GM21447 (cell line): ENCODE results near the gene EXOSC1.
"Not testable (repeated sequence)": the region's sequence is repeated elsewhere in the genome, so short reads cannot be mapped to it uniquely, and the experiment has no call there.

Experiments
- ATAC-seq: cut with Tn5 transposase; IDR thresholded peaks from one replicate; pipeline ENCODE4 v1.9.1; 2021; ENCODE audit not compliant: unreplicated experiment

EXOSC1 gene

DNA sequence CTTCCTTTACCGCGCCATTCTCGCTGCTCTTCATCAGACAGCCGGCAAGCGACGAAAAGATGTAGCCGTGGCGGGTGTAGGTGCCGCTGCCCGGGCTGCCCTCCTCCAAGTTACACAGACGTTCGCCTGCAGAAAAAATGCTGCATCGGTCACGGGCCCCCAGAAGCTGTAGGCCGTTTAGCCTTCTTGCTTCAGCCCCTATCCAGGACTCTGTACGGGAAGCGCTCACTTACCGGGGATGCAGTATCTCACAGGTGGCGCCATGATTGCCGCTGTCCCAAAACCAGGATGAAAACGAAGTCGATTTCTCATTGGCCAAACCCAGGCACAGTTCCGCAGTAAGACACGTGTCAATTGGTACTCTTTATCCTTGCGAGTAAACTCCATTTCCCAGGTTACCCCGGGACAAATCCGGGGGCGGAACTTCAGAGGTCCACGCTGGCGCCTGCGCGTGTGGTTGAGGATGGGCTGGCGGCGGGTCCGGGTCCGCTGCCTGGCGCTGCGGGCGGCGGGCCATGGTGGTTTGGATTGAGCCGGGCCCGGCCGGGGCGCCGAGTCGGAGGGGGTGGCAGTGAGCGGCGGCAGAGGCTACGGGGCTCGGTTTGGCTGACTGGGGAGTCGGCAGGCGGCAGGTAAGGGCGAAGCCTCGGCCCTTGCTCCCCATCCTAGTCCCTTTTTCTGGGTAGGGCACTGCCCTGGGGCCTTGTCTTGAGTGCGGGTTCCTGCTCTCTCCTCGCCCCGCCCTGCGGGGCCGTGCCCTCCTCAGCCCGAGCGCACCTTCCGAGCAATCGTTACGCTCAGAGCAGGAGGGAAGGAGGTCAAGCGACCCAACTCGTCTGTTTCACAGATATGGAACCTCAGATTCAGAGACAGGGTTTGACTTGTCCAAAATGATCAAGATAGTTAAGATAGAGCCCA is at the start of gene EXOSC1, which contains the start of gene ZDHHC16:
TSS of gene EXOSC1 (minus strand) at position 285 of the 918 bp plus-strand sequence. CDS start at position 264, 21 bp downstream.
TSS of gene ZDHHC16 (plus strand) at position 454 of the 918 bp plus-strand sequence. CDS start 5,501 bp downstream, outside the sequence.
- ATAC-seq, result peak; percentile 97

- no peak for ATAC-seq
Measured at GRCh38 chr10:97494863-97495506, 49.2 kb upstream of the EXOSC1 start.

DNA sequence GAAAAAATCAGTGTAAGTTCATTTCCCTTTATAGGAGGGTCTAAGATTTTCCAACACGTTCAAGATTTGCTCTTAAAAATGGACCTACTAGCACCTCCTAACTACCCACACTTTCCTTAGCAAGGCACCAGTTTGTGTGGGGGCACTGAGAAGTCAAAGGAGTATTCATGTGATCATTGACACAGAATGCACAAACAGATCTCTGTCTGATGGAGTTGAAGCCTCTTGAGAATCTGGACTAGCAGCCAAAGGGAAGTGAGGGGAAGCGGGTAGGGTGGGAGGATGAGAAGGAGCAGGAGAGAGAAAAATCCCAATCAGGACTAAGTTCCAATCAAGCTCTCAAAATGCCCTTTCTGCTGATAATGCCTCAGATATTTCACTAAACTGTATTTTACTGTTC is 48.3 kb upstream of the EXOSC1 start:
- ATAC-seq, result no peak

GRCh38 chr10:97490592-97490991 is 44.8 kb upstream of the EXOSC1 start:
- ATAC-seq, result no peak

DNA sequence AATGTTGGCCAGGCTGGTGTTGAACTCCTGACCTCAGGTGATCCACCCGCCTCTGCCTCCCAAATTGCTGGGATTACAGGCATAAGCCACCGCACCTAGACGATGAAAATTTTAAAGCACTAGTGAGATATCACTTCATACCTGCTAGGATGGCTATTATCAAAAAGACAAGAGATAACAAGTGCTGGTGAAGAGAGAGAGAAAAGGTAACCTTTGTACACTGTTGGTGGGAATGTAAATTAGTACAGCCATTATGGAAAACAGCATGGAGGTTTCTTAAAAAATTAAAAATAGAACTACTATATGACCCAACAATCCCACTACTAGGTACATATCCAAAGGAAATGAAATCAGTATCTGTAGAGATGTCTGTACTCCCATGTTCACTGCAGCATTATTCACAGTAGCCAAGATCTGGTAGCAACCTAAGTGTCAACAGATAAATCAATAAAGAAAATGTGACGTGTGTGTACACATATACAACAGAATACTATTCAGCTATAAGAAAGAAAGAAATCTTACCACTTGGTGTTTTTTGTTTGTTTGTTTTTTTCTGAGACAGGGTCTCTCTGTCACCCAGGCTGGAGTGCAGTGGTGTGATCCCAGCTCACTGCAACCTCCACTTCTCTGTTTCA is 40.0 kb upstream of the EXOSC1 start:
- ATAC-seq, result no peak

DNA sequence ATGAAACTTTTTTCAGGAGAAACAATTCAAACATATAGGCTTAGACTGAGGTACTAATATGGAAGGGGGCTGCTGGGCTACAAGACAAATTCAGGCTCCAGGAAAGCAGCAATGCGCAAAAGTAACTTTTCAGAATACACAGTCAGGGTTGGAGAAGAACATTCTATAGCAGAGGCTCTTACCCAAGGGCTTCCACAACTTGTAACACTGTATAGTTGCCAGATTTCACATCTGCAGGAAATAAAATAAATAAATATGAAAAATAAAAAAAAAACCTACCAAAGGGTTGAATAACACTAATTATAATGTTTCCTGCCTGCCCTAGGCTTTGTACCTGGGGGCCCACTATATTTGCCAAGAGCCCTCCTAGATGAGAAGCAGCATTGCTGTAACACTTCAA is 38.1 kb upstream of the EXOSC1 start:
- ATAC-seq, result no peak

- ATAC-seq, result no peak
Measured at GRCh38 chr10:97483506-97483905, 37.7 kb upstream of the EXOSC1 start.

- ATAC-seq, result no peak
Measured at GRCh38 chr10:97482381-97482780, 36.6 kb upstream of the EXOSC1 start.

GRCh38 chr10:97481071-97481470 is 35.3 kb upstream of the EXOSC1 start:
- ATAC-seq, result no peak

- ATAC-seq, result no peak
Measured at GRCh38 chr10:97479939-97480338, 34.1 kb upstream of the EXOSC1 start.

DNA sequence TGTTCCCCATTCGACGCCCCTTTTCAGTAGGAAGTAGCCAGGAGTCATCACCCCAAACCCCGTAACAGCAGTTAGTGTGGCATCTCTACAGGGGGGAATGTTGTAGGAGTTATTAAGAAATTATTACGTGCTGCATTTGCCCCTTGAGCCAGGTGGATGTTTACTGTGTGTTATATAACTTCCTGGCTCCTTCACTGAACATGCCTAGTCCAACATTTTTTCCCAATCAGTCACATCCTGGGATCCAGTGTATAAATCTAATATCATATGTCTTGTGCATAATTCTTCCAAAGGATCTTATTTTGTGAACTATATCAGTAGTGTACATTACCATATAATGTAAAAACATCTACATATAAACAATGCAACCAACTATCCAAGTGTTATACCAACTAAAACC is 33.6 kb upstream of the EXOSC1 start:
- ATAC-seq, result not testable (repeated sequence)

DNA sequence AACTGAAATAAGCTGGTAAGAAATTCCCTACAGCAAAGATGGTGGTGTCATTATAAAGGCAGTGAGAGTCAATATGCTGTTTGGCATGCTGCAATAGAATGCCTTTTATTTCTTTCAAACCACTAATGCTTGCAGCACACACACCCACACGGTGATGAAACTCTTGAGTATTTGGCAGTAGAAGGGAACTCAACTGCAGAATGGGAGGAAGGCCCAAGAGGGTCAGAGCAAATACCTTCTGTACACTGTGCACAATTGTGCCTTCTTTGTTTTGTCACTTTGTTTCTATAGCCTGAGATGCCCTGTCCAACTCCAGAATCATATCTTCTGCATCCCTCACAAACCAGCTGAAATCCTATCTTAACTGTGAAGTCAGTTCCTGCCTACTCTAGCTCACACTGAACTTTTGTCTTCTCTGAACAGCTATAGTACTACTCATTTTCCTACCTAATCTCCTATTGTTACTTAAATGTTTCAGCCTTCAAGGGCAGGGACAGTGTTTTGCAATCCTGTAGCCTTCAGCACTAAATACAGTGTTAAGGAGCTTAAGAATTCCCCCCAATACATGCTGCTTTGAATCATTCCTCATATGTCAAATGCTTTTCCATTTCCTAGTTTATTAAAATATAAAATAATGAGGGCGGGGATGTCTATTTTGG is 30.3 kb upstream of the EXOSC1 start:
- no peak for ATAC-seq

GRCh38 chr10:97474918-97475317 is 29.1 kb upstream of the EXOSC1 start:
- ATAC-seq, result no peak

GRCh38 chr10:97468781-97469180 is 23.0 kb upstream of the EXOSC1 start:
- ATAC-seq, result not testable (repeated sequence)

DNA sequence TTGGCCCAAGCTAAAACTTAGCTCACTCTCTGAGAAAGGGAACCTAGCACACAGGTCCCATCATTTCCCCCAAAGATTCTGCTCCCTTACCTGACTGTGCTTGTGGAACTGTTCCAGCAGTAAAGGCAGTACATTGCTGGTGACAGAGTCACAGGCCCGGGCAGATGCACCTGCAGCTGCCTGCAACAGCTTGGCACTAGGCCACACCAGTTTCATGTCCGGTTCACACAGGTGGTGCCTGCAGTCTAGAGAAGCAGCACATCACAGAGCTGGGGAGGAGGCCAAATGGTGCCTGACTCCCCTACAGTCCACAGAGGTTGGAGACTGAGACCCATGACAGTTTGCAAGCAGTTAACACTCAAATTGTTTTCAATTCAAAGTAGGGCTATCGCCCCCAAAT is 22.4 kb upstream of the EXOSC1 start:
- ATAC-seq, result peak; percentile 62

DNA sequence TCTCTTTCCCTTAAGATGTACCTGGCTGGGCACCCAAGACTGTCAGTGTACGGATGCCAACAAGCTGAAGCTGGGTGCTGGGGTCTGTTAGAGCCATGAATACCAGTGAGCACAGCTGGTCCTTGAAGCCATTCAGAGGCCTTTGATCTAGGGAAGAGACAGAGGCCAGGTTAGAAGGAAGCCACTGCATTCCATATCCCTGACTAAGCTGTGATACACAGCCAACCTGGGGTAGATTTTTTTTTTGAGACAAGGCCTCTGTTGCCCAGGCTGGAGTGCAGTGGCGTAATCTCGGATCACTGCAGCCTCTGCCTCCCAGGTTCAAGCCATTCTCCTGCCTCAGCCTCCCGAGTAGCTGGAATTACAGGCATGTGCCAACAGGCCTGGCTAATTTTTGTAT is 20.9 kb upstream of the EXOSC1 start:
- ATAC-seq, result no peak

GRCh38 chr10:97465982-97466381 is 20.2 kb upstream of the EXOSC1 start:
- ATAC-seq, result no peak

DNA sequence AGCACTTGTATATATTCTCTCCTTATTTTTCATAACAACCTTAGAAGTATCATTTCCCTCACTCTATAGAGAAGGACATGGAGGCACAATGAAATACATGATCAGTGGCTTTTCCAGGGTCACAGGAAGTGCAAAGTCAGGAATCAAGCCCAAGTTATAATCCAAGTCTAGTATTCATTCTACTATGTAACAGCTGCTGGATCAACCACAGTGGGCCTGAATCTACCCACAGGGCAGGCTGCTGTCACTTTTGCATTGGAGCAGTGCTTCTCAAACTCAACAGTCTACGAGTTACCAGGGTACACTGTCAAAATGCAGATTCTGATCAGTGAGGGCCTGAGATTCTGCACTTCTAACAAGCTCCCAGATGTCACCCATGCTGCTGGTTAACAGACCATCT is 18.4 kb upstream of the EXOSC1 start:
- ATAC-seq, result no peak

GRCh38 chr10:97463363-97464132 is 17.7 kb upstream of the EXOSC1 start:
- no peak for ATAC-seq

DNA sequence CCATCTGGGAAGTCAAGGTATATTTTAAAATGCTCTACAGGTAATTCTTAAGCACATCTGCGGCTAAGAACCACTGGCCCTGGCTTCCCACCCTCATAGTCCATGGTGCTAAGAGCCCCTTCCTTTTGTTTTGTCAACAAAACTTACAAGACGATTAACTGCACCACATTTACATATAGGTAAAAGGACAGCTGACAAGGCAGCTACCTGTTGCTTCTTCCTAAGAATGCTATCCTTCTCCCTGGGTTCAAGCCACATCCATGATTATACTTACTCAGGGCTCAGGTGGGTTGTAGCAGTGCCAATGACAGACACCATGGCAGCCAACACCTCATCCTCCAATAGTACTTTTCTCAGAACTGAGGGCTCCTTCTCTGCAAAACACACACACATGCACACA is 16.5 kb upstream of the EXOSC1 start:
- no peak for ATAC-seq
